HepG2 (cell line): ENCODE data around the gene NSUN6. TPM values are rescaled to one million over a fixed set of nuclear protein-coding genes. Genes with fewer than 3 reads are reported as not detected.
A peak's percentile ranks its signal among the peaks of the same experiment; 100 is the strongest.

Experiments
- NONO ChIP-seq, 2 experiments: fragments of 450-650 bp in 1 of 2; sonication (generic) in 1 of 2; formaldehyde crosslinking in 1 of 2; IDR thresholded peaks in 1 of 2; conservative IDR thresholded peaks in 1 of 2; 2 replicates each; pipeline versions ENCODE4 v1.6.1 to v1.8.0; 2017 to 2022; ENCODE audit warnings: mild to moderate bottlenecking in 1 of 2, missing genetic modification reagents in 1 of 2, moderate library complexity in 1 of 2
- POLR2AphosphoS2 ChIP-seq: IDR thresholded peaks from 2 replicates; pipeline ENCODE4 v1.6.1; 2011; ENCODE audit warnings: low read depth, low read length, improper control_type of control experiment
- TMF1 ChIP-seq: sonication (generic); formaldehyde crosslinking; IDR thresholded peaks from 2 replicates; pipeline ENCODE4 v1.8.1; 2022; ENCODE audit warnings: low read depth, missing genetic modification reagents
- polyA plus RNA-seq, 8 experiments: library from polyadenylated mRNA; depleted of rRNA in 3 of 8; stranded (reverse) in 7 of 8; unstranded in 1 of 8; fragments of >200 nt; fragmentation: Illumina TruSeq in 4 of 8; extraction: Trizol in 4 of 8; gene quantifications; 2 replicates each; pipeline versions ENCODE4 v1.2.1 to v1.2.3, GENCODE V29; 2011 to 2016; ENCODE audit warnings: low read depth in 4 of 8, missing spikeins in 1 of 8, mixed read lengths in 1 of 8; ENCODE audit not compliant: insufficient read depth in 1 of 8
- total RNA-seq, 5 experiments: library from RNA; depleted of rRNA; stranded (reverse); fragments of >200 nt; fragmentation: Illumina TruSeq; extraction: Trizol; gene quantifications; 2 replicates each; pipeline ENCODE4 v1.2.3, GENCODE V29; 2016; ENCODE audit warnings: low read depth in 1 of 5
- TF ChIP-seq, protein P1 (sequence below), 2 experiments: fragments of 450-650 bp in 1 of 2; sonication (generic) in 1 of 2; formaldehyde crosslinking in 1 of 2; IDR thresholded peaks; 2 replicates each; pipeline versions ENCODE4 v1.6.1 to v1.8.0; 2016 to 2022; ENCODE audit warnings: antibody characterized with exemption in 1 of 2, mild to moderate bottlenecking in 1 of 2, missing genetic modification reagents in 1 of 2
- TF ChIP-seq, protein P2 (sequence below): sonication (generic); formaldehyde crosslinking; IDR thresholded peaks from 2 replicates; pipeline ENCODE4 v1.4.0; 2020; ENCODE audit warnings: mild to moderate bottlenecking, missing genetic modification reagents
- TF ChIP-seq, protein P3 (sequence below): sonication (generic); formaldehyde crosslinking; IDR thresholded peaks from 2 replicates; pipeline ENCODE4 v1.4.0; 2020; ENCODE audit warnings: missing genetic modification reagents

Gene NSUN6
- total and polyA plus RNA-seq, 2 of the 13 experiments (the other 11 are each of a cell fraction or from before 2014, with no cell fraction given), result 17.2 to 19.3 TPM

DNA sequence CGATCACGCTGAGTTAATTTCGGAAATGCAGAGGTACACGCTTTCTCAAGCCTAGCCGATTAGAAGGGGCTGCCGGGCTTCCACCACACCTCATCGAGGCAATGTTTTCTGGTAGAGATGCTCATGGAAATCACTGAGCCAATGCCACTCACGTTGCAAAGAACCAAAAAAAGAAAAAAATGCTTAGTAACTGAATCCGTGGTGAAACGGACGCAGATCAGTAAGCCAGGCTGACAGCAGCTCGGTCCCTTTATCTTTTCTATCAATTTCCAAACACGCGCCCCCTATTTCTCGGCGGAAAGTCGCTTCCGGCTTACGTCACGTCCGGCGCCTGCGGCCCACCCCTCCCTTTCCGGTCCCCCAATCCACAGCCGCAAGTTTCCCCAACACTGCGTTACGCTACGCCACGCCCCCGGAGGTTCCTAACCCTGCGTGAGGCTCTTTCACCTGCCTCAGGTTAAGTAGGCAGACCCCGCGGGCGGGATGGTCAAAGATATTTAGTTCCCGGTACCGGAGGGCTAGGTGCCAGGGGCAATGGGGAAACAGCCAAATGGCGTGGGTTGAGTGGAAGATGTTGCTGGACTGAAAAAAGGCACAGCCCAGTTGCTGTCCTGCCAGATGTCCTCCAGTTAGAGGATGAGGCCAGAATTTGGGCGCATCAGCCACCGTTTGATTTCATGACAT lies at the start of gene NSUN6 (continued):
- TF ChIP-seq, protein P1, sequence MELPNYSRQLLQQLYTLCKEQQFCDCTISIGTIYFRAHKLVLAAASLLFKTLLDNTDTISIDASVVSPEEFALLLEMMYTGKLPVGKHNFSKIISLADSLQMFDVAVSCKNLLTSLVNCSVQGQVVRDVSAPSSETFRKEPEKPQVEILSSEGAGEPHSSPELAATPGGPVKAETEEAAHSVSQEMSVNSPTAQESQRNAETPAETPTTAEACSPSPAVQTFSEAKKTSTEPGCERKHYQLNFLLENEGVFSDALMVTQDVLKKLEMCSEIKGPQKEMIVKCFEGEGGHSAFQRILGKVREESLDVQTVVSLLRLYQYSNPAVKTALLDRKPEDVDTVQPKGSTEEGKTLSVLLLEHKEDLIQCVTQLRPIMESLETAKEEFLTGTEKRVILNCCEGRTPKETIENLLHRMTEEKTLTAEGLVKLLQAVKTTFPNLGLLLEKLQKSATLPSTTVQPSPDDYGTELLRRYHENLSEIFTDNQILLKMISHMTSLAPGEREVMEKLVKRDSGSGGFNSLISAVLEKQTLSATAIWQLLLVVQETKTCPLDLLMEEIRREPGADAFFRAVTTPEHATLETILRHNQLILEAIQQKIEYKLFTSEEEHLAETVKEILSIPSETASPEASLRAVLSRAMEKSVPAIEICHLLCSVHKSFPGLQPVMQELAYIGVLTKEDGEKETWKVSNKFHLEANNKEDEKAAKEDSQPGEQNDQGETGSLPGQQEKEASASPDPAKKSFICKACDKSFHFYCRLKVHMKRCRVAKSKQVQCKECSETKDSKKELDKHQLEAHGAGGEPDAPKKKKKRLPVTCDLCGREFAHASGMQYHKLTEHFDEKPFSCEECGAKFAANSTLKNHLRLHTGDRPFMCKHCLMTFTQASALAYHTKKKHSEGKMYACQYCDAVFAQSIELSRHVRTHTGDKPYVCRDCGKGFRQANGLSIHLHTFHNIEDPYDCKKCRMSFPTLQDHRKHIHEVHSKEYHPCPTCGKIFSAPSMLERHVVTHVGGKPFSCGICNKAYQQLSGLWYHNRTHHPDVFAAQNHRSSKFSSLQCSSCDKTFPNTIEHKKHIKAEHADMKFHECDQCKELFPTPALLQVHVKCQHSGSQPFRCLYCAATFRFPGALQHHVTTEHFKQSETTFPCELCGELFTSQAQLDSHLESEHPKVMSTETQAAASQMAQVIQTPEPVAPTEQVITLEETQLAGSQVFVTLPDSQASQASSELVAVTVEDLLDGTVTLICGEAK (IDR thresholded peaks at IDR 0.05), result peak; percentile 77
- TF ChIP-seq, protein P1 (CRISPR knock-in tag; IDR thresholded peaks at IDR 0.05), result 0 out of 2 replicates have a peak, but pooled peaks have one; percentile 41
- no peak for TF ChIP-seq POLR2AphosphoS2
- TF ChIP-seq, protein P2, sequence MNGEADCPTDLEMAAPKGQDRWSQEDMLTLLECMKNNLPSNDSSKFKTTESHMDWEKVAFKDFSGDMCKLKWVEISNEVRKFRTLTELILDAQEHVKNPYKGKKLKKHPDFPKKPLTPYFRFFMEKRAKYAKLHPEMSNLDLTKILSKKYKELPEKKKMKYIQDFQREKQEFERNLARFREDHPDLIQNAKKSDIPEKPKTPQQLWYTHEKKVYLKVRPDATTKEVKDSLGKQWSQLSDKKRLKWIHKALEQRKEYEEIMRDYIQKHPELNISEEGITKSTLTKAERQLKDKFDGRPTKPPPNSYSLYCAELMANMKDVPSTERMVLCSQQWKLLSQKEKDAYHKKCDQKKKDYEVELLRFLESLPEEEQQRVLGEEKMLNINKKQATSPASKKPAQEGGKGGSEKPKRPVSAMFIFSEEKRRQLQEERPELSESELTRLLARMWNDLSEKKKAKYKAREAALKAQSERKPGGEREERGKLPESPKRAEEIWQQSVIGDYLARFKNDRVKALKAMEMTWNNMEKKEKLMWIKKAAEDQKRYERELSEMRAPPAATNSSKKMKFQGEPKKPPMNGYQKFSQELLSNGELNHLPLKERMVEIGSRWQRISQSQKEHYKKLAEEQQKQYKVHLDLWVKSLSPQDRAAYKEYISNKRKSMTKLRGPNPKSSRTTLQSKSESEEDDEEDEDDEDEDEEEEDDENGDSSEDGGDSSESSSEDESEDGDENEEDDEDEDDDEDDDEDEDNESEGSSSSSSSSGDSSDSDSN (CRISPR knock-in tag), result no peak
- TF ChIP-seq NONO (IDR thresholded peaks at IDR 0.05), result no peak
- TF ChIP-seq NONO (CRISPR knock-in tag; conservative IDR thresholded peaks at IDR 0.05), result peak; percentile 60; the same call in 1 of the 2 replicates
- TF ChIP-seq TMF1 (CRISPR knock-in tag), result no peak
- TF ChIP-seq, protein P3, sequence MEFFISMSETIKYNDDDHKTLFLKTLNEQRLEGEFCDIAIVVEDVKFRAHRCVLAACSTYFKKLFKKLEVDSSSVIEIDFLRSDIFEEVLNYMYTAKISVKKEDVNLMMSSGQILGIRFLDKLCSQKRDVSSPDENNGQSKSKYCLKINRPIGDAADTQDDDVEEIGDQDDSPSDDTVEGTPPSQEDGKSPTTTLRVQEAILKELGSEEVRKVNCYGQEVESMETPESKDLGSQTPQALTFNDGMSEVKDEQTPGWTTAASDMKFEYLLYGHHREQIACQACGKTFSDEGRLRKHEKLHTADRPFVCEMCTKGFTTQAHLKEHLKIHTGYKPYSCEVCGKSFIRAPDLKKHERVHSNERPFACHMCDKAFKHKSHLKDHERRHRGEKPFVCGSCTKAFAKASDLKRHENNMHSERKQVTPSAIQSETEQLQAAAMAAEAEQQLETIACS, result no peak
